ENCODE measurements around the gene RCVRN. TPM values are rescaled to one million over a fixed set of nuclear protein-coding genes. Genes with fewer than 3 reads are reported as not detected.

RCVRN gene
- total and polyA plus RNA-seq, 7 donors = 0.07 to 1.2 (median 0.36) TPM; not detected in 2

DNA sequence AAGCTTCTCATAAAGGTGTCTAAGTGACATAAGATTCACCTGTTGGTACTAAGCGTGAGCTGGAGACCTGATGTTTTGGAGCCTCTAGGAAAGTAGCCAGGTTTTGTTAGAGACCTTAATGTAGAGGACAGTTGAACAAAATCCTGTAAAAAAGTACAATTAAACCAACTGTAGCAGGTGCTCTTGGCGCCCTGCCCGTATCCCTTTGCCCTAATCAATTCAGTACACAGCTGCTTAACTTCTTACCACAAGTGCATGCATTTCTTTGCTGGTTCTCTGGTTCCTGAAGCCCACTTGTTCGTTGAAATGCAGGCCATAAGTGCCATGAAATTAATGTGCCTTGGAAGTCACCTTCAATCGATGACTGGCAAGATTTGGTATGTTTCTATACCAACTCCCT, 54.9 kb downstream of the RCVRN start:
- intact Hi-C loops (cut with DNase I) = no loop called here
- TF ChIP-seq POLR2AphosphoS5 (IDR thresholded peaks at IDR 0.05) = no peak
- TF ChIP-seq, protein P1, sequence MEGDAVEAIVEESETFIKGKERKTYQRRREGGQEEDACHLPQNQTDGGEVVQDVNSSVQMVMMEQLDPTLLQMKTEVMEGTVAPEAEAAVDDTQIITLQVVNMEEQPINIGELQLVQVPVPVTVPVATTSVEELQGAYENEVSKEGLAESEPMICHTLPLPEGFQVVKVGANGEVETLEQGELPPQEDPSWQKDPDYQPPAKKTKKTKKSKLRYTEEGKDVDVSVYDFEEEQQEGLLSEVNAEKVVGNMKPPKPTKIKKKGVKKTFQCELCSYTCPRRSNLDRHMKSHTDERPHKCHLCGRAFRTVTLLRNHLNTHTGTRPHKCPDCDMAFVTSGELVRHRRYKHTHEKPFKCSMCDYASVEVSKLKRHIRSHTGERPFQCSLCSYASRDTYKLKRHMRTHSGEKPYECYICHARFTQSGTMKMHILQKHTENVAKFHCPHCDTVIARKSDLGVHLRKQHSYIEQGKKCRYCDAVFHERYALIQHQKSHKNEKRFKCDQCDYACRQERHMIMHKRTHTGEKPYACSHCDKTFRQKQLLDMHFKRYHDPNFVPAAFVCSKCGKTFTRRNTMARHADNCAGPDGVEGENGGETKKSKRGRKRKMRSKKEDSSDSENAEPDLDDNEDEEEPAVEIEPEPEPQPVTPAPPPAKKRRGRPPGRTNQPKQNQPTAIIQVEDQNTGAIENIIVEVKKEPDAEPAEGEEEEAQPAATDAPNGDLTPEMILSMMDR (IDR thresholded peaks at IDR 0.05) = no peak
- TF ChIP-seq EP300 (IDR thresholded peaks at IDR 0.05) = no peak
- no peak for TF ChIP-seq POLR2A (IDR thresholded peaks at IDR 0.05)
- no peak overlapping the region for H3K27ac ChIP-seq
- no peaks in the 10 kb centered on the region for H3K36me3 ChIP-seq
- H3K9me3 ChIP-seq = no peaks in the 10 kb centered on the region
- H3K4me3 ChIP-seq = no peak overlapping the region
- no peaks in the 10 kb centered on the region for H3K27me3 ChIP-seq
- 45 to 85% methylated on average over 5 of the region's 5 CpGs for WGBS, 2 donors
- DNase-seq = no peak
- no peaks in the 10 kb centered on the region for H3K4me1 ChIP-seq

Other genes starting within 250 kb of the RCVRN start
- not detected for gene DHRS7C, start 113.7 kb downstream of the RCVRN start, total RNA-seq
- under 1 TPM in 1 of 3 donors, not detected in 2; 0.92 TPM for gene DHRS7C, start 113.7 kb downstream of the RCVRN start, polyA plus RNA-seq
- not detected for gene GSG1L2, start 83.2 kb downstream of the RCVRN start, total RNA-seq
- not detected for gene GSG1L2, start 83.2 kb downstream of the RCVRN start, polyA plus RNA-seq
- gene GLP2R, start 79.3 kb downstream of the RCVRN start, total RNA-seq = 10 to 100 TPM; 28.5 to 56.2 (median 50.8) TPM
- 10 to 100 TPM in 1 of 3 donors, 1 to 10 TPM in 1, under 1 TPM in 1; 0.89 to 15.0 (median 5.5) TPM for gene GLP2R, start 79.3 kb downstream of the RCVRN start, polyA plus RNA-seq